ENCODE data around the gene CACNA2D1.
"Not testable (repeated sequence)": the region's sequence is repeated elsewhere in the genome, so short reads cannot be mapped to it uniquely, and the experiment has no call there.

Gene CACNA2D1

GRCh38 chr7:82393076-82393839 is 50.3 kb downstream of the CACNA2D1 start:
- DNase-seq, result no peak

- peak; percentile 96 for DNase-seq
Measured at GRCh38 chr7:82390936-82391335, 52.6 kb downstream of the CACNA2D1 start.

- peak; percentile 26 for DNase-seq
Measured at GRCh38 chr7:82389876-82390275, 53.7 kb downstream of the CACNA2D1 start.

- no peak for DNase-seq
Measured at GRCh38 chr7:82388138-82388537, 55.4 kb downstream of the CACNA2D1 start.

- not testable (repeated sequence) for DNase-seq
Measured at GRCh38 chr7:82386571-82386970, 57.0 kb downstream of the CACNA2D1 start.

DNA sequence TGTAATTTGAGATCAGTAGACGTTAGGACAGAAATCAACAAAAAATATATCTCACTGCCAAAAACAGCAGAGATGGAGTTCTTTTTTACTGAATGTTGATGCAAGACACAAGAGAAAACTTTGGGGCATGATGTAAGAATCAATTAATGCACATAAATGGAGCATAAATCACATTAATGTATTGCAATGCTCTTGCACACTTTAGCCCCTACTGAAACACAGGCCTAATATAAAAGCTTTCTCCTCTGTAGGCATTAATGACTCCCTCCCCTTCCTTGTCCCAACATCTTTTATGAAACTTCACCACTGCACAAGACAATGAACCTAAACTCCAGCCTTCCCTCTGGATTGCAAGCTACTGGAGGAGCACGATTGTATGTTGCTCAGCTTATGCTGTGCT is 58.8 kb downstream of the CACNA2D1 start:
- no peak for DNase-seq

DNA sequence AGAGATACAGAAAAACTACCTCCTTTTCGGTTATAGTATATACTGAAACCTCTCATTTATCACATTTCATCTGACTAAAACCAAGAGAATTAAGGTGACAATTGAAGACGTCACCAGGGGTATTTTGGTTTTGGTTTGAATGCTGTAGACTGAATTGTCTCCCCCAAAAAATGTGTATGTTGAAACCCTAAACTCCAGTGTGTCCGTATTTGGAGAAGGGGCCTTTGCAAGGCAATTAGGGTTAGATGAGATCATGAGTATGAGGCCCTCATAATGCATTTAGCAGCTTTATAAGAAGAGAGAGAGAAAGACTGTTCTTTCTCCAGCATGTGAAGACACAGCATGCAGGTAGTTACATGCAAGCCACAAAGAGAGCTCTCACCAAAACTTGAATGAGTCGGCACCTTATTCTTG is 59.5 kb downstream of the CACNA2D1 start:
- no peak for DNase-seq

- DNase-seq, result no peak
Measured at GRCh38 chr7:82382276-82382675, 61.3 kb downstream of the CACNA2D1 start.

GRCh38 chr7:82376739-82377138 is 66.8 kb downstream of the CACNA2D1 start:
- DNase-seq, result peak; percentile 61

DNA sequence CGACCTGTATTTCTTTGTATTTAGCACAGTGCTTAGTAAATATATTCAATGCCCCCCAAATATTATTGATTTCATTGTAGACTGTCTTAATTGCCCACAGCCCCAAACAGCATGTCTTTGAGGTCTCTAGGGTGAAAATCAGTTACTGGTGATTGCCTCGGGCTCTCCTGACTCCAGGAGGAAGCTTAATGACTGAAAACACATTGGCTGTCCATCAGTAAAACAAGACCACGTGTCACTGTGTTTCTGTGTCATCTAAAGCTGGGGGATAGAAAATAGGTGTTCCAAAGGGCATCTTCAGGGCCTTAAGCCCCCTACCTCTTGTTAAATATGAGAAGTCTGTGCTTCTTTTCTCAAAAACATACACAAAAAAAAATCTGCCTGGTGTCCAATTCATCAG is 67.9 kb downstream of the CACNA2D1 start:
- peak; percentile 73 for DNase-seq

DNA sequence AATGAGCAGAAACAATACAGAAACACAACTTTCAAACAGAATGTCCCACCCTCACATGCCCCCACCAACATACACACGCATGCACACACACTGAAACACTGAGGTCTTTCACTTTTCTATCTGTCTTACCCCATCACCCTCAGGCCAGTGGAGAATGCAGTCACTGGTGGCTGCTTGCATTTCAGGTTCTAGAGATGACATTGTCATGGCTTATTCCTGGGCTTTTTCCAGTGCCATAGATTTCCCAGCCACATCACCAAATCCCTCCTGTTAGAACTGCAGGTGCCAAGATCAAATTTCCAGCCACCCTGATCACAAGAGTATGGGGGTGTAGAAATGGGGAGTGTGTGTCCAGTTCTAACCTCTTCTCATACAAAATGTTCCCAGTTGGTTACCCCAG is 68.4 kb downstream of the CACNA2D1 start:
- peak; percentile 63 for DNase-seq

DNA sequence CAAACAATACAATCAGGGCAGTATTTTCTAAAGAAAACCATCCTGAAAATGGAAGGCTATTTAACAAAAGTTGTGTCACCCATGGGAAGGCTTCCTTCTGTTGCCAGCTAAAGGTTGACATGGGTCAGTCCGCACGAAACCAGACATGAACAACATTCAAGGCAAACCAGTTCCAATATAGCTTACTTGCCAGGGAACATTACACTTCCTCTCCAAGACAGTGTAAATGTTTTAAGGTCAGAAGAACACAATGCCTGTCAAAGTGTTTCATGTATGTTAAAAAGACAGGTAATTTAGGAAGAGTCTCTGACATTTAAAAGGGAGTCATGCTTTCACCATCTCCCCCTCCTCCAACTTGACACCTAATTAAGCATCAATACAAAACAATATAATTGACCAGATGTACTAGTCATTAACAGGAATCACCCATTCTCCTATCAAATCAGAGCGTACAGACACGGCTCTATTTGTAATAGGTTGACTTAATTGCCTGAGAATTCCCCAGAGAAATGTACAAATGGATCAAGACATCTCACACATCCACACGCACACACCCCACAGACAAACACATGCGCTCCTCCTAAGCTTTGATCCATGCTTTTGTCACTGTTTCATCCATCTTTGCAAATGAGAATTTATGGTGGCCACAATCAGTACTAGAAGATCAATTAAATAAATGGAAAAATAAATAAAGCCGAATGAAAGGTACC is 69.5 kb downstream of the CACNA2D1 start:
- DNase-seq, result peak; percentile 90

GRCh38 chr7:82364671-82365070 is 78.9 kb downstream of the CACNA2D1 start:
- no peak for DNase-seq

- DNase-seq, result no peak
Measured at GRCh38 chr7:82364048-82364447, 79.5 kb downstream of the CACNA2D1 start.

- no peak for DNase-seq
Measured at GRCh38 chr7:82362129-82362706, 81.4 kb downstream of the CACNA2D1 start.

- no peak for DNase-seq
Measured at GRCh38 chr7:82360591-82361368, 82.8 kb downstream of the CACNA2D1 start.

GRCh38 chr7:82359426-82359825 is 84.2 kb downstream of the CACNA2D1 start:
- no peak for DNase-seq

DNA sequence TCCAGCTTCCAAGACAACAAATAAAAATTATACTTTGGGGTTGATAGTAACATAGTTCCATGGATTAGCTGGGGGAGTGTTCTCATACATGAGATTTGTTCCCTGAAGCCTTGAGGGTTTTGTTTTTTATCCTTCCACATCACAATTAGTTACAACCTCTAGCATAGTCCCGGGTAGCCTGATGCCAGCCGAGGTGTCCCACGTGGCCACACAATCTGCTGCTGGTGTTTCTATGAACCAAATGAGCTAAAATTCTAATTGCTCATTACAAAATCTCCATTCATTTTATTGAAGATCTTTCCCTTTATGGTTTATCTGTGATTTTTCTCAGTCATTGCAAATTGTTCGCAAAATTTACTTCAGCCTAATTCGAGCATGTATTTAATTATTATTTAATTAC is 84.7 kb downstream of the CACNA2D1 start:
- DNase-seq, result no peak

GRCh38 chr7:82358009-82358578 is 85.5 kb downstream of the CACNA2D1 start:
- no peak for DNase-seq

DNA sequence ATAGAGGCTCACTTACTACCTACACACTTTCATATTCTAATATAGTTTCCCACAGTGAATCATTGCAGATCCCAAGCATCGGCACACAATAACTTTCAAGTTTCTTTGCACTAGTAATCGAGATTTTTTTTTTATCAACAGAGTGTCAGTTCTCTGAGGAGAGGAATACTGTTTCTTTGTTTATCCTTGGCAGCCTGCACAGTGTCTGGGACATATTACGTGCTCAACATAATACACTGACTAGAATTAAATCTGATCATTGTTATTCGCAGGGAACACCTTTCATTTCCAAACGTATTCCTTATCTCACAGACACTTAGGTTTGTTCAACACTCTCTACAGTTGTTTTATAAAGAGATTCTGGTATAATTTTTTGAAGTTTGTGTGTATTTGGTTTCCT is 95.3 kb downstream of the CACNA2D1 start:
- DNase-seq, result peak; percentile 71

GRCh38 chr7:82347808-82348207 is 95.8 kb downstream of the CACNA2D1 start:
- DNase-seq, result peak; percentile 67

- no peak for DNase-seq
Measured at GRCh38 chr7:82345886-82346285, 97.7 kb downstream of the CACNA2D1 start.

- DNase-seq, result no peak
Measured at GRCh38 chr7:82343716-82344115, 99.9 kb downstream of the CACNA2D1 start.
